ENCODE results near the gene PLAAT3. TPM values are rescaled to one million over a fixed set of nuclear protein-coding genes. Genes with fewer than 3 reads are reported as not detected.
A peak's percentile ranks its signal among the peaks of the same experiment; 100 is the strongest.
"Not testable (repeated sequence)": the region's sequence is repeated elsewhere in the genome, so short reads cannot be mapped to it uniquely, and the experiment has no call there.

The PLAAT3 gene
- total and polyA plus RNA-seq, 5 donors, result 110 to 158 (median 136) TPM

GRCh38 chr11:63551091-63551888 lies 62.9 kb downstream of the PLAAT3 start:
- intact Hi-C loops (cut with DNase I), result no loop called here
- WGBS, result 84% methylated on average over 27 of the region's 27 CpGs
- Histone ChIP-seq H3K4me3 (ENCODE audit: low read length) (no peak overlapping the region), H3K27ac (ENCODE audit: low read length) (no peak overlapping the region), H3K4me1 (ENCODE audit: control insufficient read depth, insufficient read depth, low read length) (no peaks in the 10 kb centered on the region), H3K9me3 (ENCODE audit: control insufficient read depth, low read length) (no peaks in the 10 kb centered on the region), H3K27me3 (ENCODE audit: control insufficient read depth, insufficient read depth) (no peaks in the 10 kb centered on the region)
- no peak for ATAC-seq
- DNase-seq, result no peak

- ATAC-seq; H3K27ac ChIP-seq (ENCODE audit: low read length); H3K4me3 ChIP-seq (ENCODE audit: low read length); H3K27me3 ChIP-seq (ENCODE audit: control insufficient read depth, insufficient read depth); DNase-seq; H3K9me3 ChIP-seq (ENCODE audit: control insufficient read depth, low read length); H3K4me1 ChIP-seq (ENCODE audit: control insufficient read depth, insufficient read depth, low read length); intact Hi-C loops (cut with DNase I): not testable (repeated sequence)
- WGBS, result 89% methylated on average over 31 of the region's 31 CpGs
Measured at GRCh38 chr11:63550156-63550700, 64.0 kb downstream of the PLAAT3 start.

- ATAC-seq (no peak), DNase-seq (no peak)
- Histone ChIP-seq H3K27me3 (ENCODE audit: control insufficient read depth, insufficient read depth) (no peaks in the 10 kb centered on the region), H3K27ac (ENCODE audit: low read length) (no peak overlapping the region), H3K9me3 (ENCODE audit: control insufficient read depth, low read length) (no peaks in the 10 kb centered on the region), H3K4me3 (ENCODE audit: low read length) (no peak overlapping the region), H3K4me1 (ENCODE audit: control insufficient read depth, insufficient read depth, low read length) (no peaks in the 10 kb centered on the region)
- WGBS, result 82% methylated on average over 4 of the region's 4 CpGs
- intact Hi-C loops (cut with DNase I), result no loop called here
Measured at GRCh38 chr11:63549411-63549810, 64.8 kb downstream of the PLAAT3 start.

- H3K4me1 ChIP-seq (ENCODE audit: control insufficient read depth, insufficient read depth, low read length), result no peaks in the 10 kb centered on the region
- ATAC-seq, result no peak
- no peak for DNase-seq
- intact Hi-C loops (cut with DNase I), result no loop called here
- H3K4me3 ChIP-seq (ENCODE audit: low read length), result no peak overlapping the region
- H3K27ac ChIP-seq (ENCODE audit: low read length), result no peak overlapping the region
- H3K9me3 ChIP-seq (ENCODE audit: control insufficient read depth, low read length), result no peaks in the 10 kb centered on the region
- H3K27me3 ChIP-seq (ENCODE audit: control insufficient read depth, insufficient read depth), result no peaks in the 10 kb centered on the region
- 47% methylated on average over 4 of the region's 4 CpGs for WGBS
Measured at GRCh38 chr11:63548178-63548577, 66.1 kb downstream of the PLAAT3 start.

- no peak for ATAC-seq
- Histone ChIP-seq H3K27me3 (ENCODE audit: control insufficient read depth, insufficient read depth) (no peaks in the 10 kb centered on the region), H3K9me3 (ENCODE audit: control insufficient read depth, low read length) (no peaks in the 10 kb centered on the region), H3K27ac (ENCODE audit: low read length) (no peak overlapping the region), H3K4me3 (ENCODE audit: low read length) (no peak overlapping the region), H3K4me1 (ENCODE audit: control insufficient read depth, insufficient read depth, low read length) (no peaks in the 10 kb centered on the region)
- no peak for DNase-seq
- 84% methylated on average over 1 of the region's 1 CpG for WGBS
- intact Hi-C loops (cut with DNase I), result no loop called here
Measured at GRCh38 chr11:63547061-63547460, 67.2 kb downstream of the PLAAT3 start.

GRCh38 chr11:63543711-63544110 lies 70.5 kb downstream of the PLAAT3 start:
- Histone ChIP-seq H3K4me3 (ENCODE audit: low read length) (no peak overlapping the region), H3K27me3 (ENCODE audit: control insufficient read depth, insufficient read depth) (no peaks in the 10 kb centered on the region), H3K9me3 (ENCODE audit: control insufficient read depth, low read length) (no peaks in the 10 kb centered on the region), H3K4me1 (ENCODE audit: control insufficient read depth, insufficient read depth, low read length) (peaks cover 3% of the 10 kb centered on the region), H3K27ac (ENCODE audit: low read length) (no peak overlapping the region)
- 85% methylated on average over 2 of the region's 2 CpGs for WGBS
- intact Hi-C loops (cut with DNase I), result no loop called here
- no peak for DNase-seq
- ATAC-seq, result no peak

- H3K27ac ChIP-seq (ENCODE audit: low read length); H3K4me1 ChIP-seq (ENCODE audit: control insufficient read depth, insufficient read depth, low read length); ATAC-seq; intact Hi-C loops (cut with DNase I); H3K27me3 ChIP-seq (ENCODE audit: control insufficient read depth, insufficient read depth); H3K4me3 ChIP-seq (ENCODE audit: low read length); DNase-seq; H3K9me3 ChIP-seq (ENCODE audit: control insufficient read depth, low read length): not testable (repeated sequence)
- 76% methylated on average over 2 of the region's 2 CpGs for WGBS
Measured at GRCh38 chr11:63542506-63542905, 71.7 kb downstream of the PLAAT3 start.

- Histone ChIP-seq H3K9me3 (ENCODE audit: control insufficient read depth, low read length) (no peaks in the 10 kb centered on the region), H3K27ac (ENCODE audit: low read length) (peak overlapping the region; percentile 79), H3K4me3 (ENCODE audit: low read length) (peak overlapping the region; percentile 42), H3K27me3 (ENCODE audit: control insufficient read depth, insufficient read depth) (no peaks in the 10 kb centered on the region), H3K4me1 (ENCODE audit: control insufficient read depth, insufficient read depth, low read length) (peaks cover 12% of the 10 kb centered on the region)
- DNase-seq (peak; percentile 74 to 78 (median 77)), ATAC-seq (peak; percentile 88 to 91)
- WGBS, result 17% methylated on average over 8 of the region's 8 CpGs
- intact Hi-C loops (cut with DNase I), result no loop called here
Measured at GRCh38 chr11:63537293-63538101, 76.7 kb downstream of the PLAAT3 start.

GRCh38 chr11:63536669-63537292 lies 77.5 kb downstream of the PLAAT3 start, which contains the start of gene PLAAT4:
TSS of gene PLAAT4 (plus strand) at chr11:63536808. CDS start at chr11:63536869, 61 bp downstream.
- Histone ChIP-seq H3K27ac (ENCODE audit: low read length) (peak within 1 kb of the TSS; percentile 79), H3K4me3 (ENCODE audit: low read length) (peak within 1 kb of the TSS; percentile 42), H3K9me3 (ENCODE audit: control insufficient read depth, low read length) (no peaks in the 10 kb centered on the region), H3K27me3 (ENCODE audit: control insufficient read depth, insufficient read depth) (no peaks in the 10 kb centered on the region), H3K4me1 (ENCODE audit: control insufficient read depth, insufficient read depth, low read length) (peaks cover 12% of the 10 kb centered on the region)
- intact Hi-C loops (cut with DNase I), result no loop called here
- peak in 2 of 3 donors; percentile 61 to 67 for DNase-seq
- ATAC-seq, result peak; percentile 58 to 63
- WGBS, result 26% methylated on average over 10 of the region's 10 CpGs

- no peak overlapping the region for H3K27ac ChIP-seq (ENCODE audit: low read length)
- DNase-seq (no peak), ATAC-seq (no peak)
- peaks cover 12% of the 10 kb centered on the region for H3K4me1 ChIP-seq (ENCODE audit: control insufficient read depth, insufficient read depth, low read length)
- intact Hi-C loops (cut with DNase I), result no loop called here
- no peaks in the 10 kb centered on the region for H3K27me3 ChIP-seq (ENCODE audit: control insufficient read depth, insufficient read depth)
- WGBS, result 89% methylated on average over 1 of the region's 1 CpG
- H3K9me3 ChIP-seq (ENCODE audit: control insufficient read depth, low read length), result no peaks in the 10 kb centered on the region
- H3K4me3 ChIP-seq (ENCODE audit: low read length), result no peak overlapping the region
Measured at GRCh38 chr11:63535734-63536133, 78.5 kb downstream of the PLAAT3 start.
